Skin of body (tissue), 2 donors: ENCODE measurements around the gene DAPK1. TPM values are rescaled to one million over a fixed set of nuclear protein-coding genes. Genes with fewer than 3 reads are reported as not detected.

Experiments used
- DNase-seq: peaks from one replicate; lab custom pipeline; 2025; lab: John Stamatoyannopoulos, UW
- total RNA-seq: library from RNA; depleted of rRNA; stranded (reverse); fragments of >200 nt; gene quantifications from one replicate; pipeline ENCODE4 v1.2.3, GENCODE V29; 2014

The DAPK1 gene
- total RNA-seq, 1 donor from 2014 or later, result 29.0 TPM

- no peak for DNase-seq
Observed at GRCh38 chr9:87641067-87641466, 143.4 kb downstream of the DAPK1 start.

GRCh38 chr9:87642330-87643106 lies 144.9 kb downstream of the DAPK1 start:
- DNase-seq, result peak; percentile 1

- DNase-seq, result no peak
Observed at GRCh38 chr9:87643107-87643650, 145.5 kb downstream of the DAPK1 start.

GRCh38 chr9:87643778-87644570 lies 146.3 kb downstream of the DAPK1 start:
- DNase-seq, result no peak

GRCh38 chr9:87644659-87645058 lies 147.0 kb downstream of the DAPK1 start:
- no peak for DNase-seq

GRCh38 chr9:87646546-87646945 lies 148.9 kb downstream of the DAPK1 start:
- no peak for DNase-seq

GRCh38 chr9:87647114-87647513 lies 149.4 kb downstream of the DAPK1 start:
- DNase-seq, result no peak

- DNase-seq, result no peak
Observed at GRCh38 chr9:87648606-87649005, 150.9 kb downstream of the DAPK1 start.

- no peak for DNase-seq
Observed at GRCh38 chr9:87650611-87651295, 153.1 kb downstream of the DAPK1 start.

- no peak for DNase-seq
Observed at GRCh38 chr9:87651431-87651830, 153.8 kb downstream of the DAPK1 start.

GRCh38 chr9:87653941-87654340 lies 156.3 kb downstream of the DAPK1 start:
- no peak for DNase-seq

GRCh38 chr9:87655731-87656130 lies 158.1 kb downstream of the DAPK1 start:
- DNase-seq, result no peak

- DNase-seq, result no peak
Observed at GRCh38 chr9:87656485-87656884, 158.8 kb downstream of the DAPK1 start.

- DNase-seq, result peak; percentile 5
Observed at GRCh38 chr9:87657190-87657589, 159.5 kb downstream of the DAPK1 start.

GRCh38 chr9:87657893-87658292 lies 160.2 kb downstream of the DAPK1 start:
- DNase-seq, result no peak

GRCh38 chr9:87658511-87658910 lies 160.8 kb downstream of the DAPK1 start:
- DNase-seq, result no peak

GRCh38 chr9:87659534-87660419 lies 162.1 kb downstream of the DAPK1 start:
- DNase-seq, result no peak

GRCh38 chr9:87661241-87661640 lies 163.6 kb downstream of the DAPK1 start:
- DNase-seq, result no peak

GRCh38 chr9:87662808-87663528 lies 165.3 kb downstream of the DAPK1 start:
- no peak for DNase-seq

GRCh38 chr9:87663556-87663955 lies 165.9 kb downstream of the DAPK1 start:
- no peak for DNase-seq
